ENCODE measurements around the gene STAT6.
A peak's percentile ranks its signal among the peaks of the same experiment; 100 is the strongest.

STAT6 gene

GRCh38 chr12:57088354-57089270 is 22.6 kb downstream of the STAT6 start, which contains the start of gene NAB2 (continued):
- peak; percentile 91 for TF ChIP-seq HIC1 (tag by site-specific recombination; IDR thresholded peaks at IDR 0.05)
- TF ChIP-seq, protein P1, sequence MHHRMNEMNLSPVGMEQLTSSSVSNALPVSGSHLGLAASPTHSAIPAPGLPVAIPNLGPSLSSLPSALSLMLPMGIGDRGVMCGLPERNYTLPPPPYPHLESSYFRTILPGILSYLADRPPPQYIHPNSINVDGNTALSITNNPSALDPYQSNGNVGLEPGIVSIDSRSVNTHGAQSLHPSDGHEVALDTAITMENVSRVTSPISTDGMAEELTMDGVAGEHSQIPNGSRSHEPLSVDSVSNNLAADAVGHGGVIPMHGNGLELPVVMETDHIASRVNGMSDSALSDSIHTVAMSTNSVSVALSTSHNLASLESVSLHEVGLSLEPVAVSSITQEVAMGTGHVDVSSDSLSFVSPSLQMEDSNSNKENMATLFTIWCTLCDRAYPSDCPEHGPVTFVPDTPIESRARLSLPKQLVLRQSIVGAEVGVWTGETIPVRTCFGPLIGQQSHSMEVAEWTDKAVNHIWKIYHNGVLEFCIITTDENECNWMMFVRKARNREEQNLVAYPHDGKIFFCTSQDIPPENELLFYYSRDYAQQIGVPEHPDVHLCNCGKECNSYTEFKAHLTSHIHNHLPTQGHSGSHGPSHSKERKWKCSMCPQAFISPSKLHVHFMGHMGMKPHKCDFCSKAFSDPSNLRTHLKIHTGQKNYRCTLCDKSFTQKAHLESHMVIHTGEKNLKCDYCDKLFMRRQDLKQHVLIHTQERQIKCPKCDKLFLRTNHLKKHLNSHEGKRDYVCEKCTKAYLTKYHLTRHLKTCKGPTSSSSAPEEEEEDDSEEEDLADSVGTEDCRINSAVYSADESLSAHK (tag by site-specific recombination; IDR thresholded peaks at IDR 0.05), result peak; percentile 49; the same call in 1 of the 2 replicates
- no peak for TF ChIP-seq ZNF140 (tag by site-specific recombination; IDR thresholded peaks at IDR 0.05)
- TF ChIP-seq PRDM10 (tag by site-specific recombination; IDR thresholded peaks at IDR 0.05), result peak; percentile 92
- no peak; the same call in 1 of the 2 replicates for TF ChIP-seq KLF7 (tag by site-specific recombination; IDR thresholded peaks at IDR 0.05; ENCODE audit: borderline replicate concordance)
- no peak for TF ChIP-seq ZNF548 (tag by site-specific recombination; IDR thresholded peaks at IDR 0.05)
- no peak for TF ChIP-seq AEBP2 (tag by site-specific recombination; IDR thresholded peaks at IDR 0.05; ENCODE audit: borderline replicate concordance)
- no peak for TF ChIP-seq ZNF121 (tag by site-specific recombination; IDR thresholded peaks at IDR 0.05)
- peak; percentile 98 for TF ChIP-seq ZXDB (tag by site-specific recombination; IDR thresholded peaks at IDR 0.05)
- TF ChIP-seq, protein P2, sequence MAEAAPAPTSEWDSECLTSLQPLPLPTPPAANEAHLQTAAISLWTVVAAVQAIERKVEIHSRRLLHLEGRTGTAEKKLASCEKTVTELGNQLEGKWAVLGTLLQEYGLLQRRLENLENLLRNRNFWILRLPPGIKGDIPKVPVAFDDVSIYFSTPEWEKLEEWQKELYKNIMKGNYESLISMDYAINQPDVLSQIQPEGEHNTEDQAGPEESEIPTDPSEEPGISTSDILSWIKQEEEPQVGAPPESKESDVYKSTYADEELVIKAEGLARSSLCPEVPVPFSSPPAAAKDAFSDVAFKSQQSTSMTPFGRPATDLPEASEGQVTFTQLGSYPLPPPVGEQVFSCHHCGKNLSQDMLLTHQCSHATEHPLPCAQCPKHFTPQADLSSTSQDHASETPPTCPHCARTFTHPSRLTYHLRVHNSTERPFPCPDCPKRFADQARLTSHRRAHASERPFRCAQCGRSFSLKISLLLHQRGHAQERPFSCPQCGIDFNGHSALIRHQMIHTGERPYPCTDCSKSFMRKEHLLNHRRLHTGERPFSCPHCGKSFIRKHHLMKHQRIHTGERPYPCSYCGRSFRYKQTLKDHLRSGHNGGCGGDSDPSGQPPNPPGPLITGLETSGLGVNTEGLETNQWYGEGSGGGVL (tag by site-specific recombination; IDR thresholded peaks at IDR 0.05), result peak; percentile 88
- no peak for TF ChIP-seq SETDB1 (IDR thresholded peaks at IDR 0.05; ENCODE audit: insufficient read length, low read length)
- TF ChIP-seq REST (tag by site-specific recombination; IDR thresholded peaks at IDR 0.05), result peak; percentile 85
- TF ChIP-seq BCL11A (tag by site-specific recombination; IDR thresholded peaks at IDR 0.05; ENCODE audit: low read depth), result peak; percentile 60; the same call in 1 of the 2 replicates
- peak; percentile 59; the same call in 1 of the 2 replicates for TF ChIP-seq ZNF2 (tag by site-specific recombination; IDR thresholded peaks at IDR 0.05)
- 0 out of 2 replicates have a peak, but pooled peaks have one; percentile 52 for TF ChIP-seq ZSCAN5A (tag by site-specific recombination; IDR thresholded peaks at IDR 0.05)
- TF ChIP-seq, protein P3, sequence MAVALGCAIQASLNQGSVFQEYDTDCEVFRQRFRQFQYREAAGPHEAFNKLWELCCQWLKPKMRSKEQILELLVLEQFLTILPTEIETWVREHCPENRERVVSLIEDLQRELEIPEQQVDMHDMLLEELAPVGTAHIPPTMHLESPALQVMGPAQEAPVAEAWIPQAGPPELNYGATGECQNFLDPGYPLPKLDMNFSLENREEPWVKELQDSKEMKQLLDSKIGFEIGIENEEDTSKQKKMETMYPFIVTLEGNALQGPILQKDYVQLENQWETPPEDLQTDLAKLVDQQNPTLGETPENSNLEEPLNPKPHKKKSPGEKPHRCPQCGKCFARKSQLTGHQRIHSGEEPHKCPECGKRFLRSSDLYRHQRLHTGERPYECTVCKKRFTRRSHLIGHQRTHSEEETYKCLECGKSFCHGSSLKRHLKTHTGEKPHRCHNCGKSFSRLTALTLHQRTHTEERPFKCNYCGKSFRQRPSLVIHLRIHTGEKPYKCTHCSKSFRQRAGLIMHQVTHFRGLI (tag by site-specific recombination; IDR thresholded peaks at IDR 0.05), result peak; percentile 88
- TF ChIP-seq ZBTB7A (tag by site-specific recombination; IDR thresholded peaks at IDR 0.05; ENCODE audit: low read depth), result peak; percentile 72; the same call in 1 of the 2 replicates
- TF ChIP-seq ZBTB21 (tag by site-specific recombination; IDR thresholded peaks at IDR 0.05), result no peak
